T-helper 1 cell treated with Interleukin-12 subunit alpha and Interleukin-12 subunit beta and Interleukin-4 antibody, amounts not matched to agents 30 ng/mL and 1 ng/mL, for 36 hours (primary cell): Measurements from ENCODE around the gene GRIA1. TPM values are rescaled to one million over a fixed set of nuclear protein-coding genes. Genes with fewer than 3 reads are reported as not detected.

Source experiments
- intact Hi-C: fragments of 100-400 bp; cut with micrococcal nuclease; formaldehyde crosslinking; loops from one replicate; pipeline ENCODE4 v1.15.1; 2024
- total RNA-seq: library from RNA; stranded (reverse); gene quantifications from 2 replicates; pipeline ENCODE4 v1.2.3, GENCODE V29; 2022

Gene GRIA1
- total RNA-seq, 1 donor from 2014 or later = not detected

- intact Hi-C loops = no loop called here
These were observed 120.3 kb downstream of the GRIA1 start for GRCh38 chr5:153610811-153611210.

- intact Hi-C loops = no loop called here
These were observed 122.7 kb downstream of the GRIA1 start for GRCh38 chr5:153613144-153613543.

GRCh38 chr5:153613672-153614071, 123.2 kb downstream of the GRIA1 start:
- intact Hi-C loops = no loop called here

- intact Hi-C loops = no loop called here
These were observed 126.7 kb downstream of the GRIA1 start for GRCh38 chr5:153617190-153617589.

GRCh38 chr5:153618307-153618706, 127.8 kb downstream of the GRIA1 start:
- intact Hi-C loops = no loop called here

- intact Hi-C loops = no loop called here
These were observed 128.4 kb downstream of the GRIA1 start for GRCh38 chr5:153618867-153619266.

- intact Hi-C loops = no loop called here
These were observed 129.3 kb downstream of the GRIA1 start for GRCh38 chr5:153619771-153620170.

- intact Hi-C loops = no loop called here
These were observed 132.7 kb downstream of the GRIA1 start for GRCh38 chr5:153623124-153623523.

- intact Hi-C loops = no loop called here
These were observed 133.4 kb downstream of the GRIA1 start for GRCh38 chr5:153623751-153624450.

- intact Hi-C loops = no loop called here
These were observed 133.9 kb downstream of the GRIA1 start for GRCh38 chr5:153624451-153624765.

- intact Hi-C loops = no loop called here
These were observed 135.4 kb downstream of the GRIA1 start for GRCh38 chr5:153625826-153626354.

GRCh38 chr5:153626836-153627235, 136.4 kb downstream of the GRIA1 start:
- intact Hi-C loops = no loop called here

GRCh38 chr5:153629027-153629895, 138.8 kb downstream of the GRIA1 start:
- intact Hi-C loops = no loop called here

GRCh38 chr5:153630546-153630945, 140.1 kb downstream of the GRIA1 start:
- intact Hi-C loops = no loop called here

- intact Hi-C loops = no loop called here
These were observed 142.3 kb downstream of the GRIA1 start for GRCh38 chr5:153632748-153633290.

- intact Hi-C loops = no loop called here
These were observed 146.4 kb downstream of the GRIA1 start for GRCh38 chr5:153636670-153637451.

- intact Hi-C loops = no loop called here
These were observed 149.8 kb downstream of the GRIA1 start for GRCh38 chr5:153640293-153640692.

GRCh38 chr5:153641183-153641688, 150.8 kb downstream of the GRIA1 start:
- intact Hi-C loops = no loop called here

- intact Hi-C loops = no loop called here
These were observed 164.2 kb downstream of the GRIA1 start for GRCh38 chr5:153654504-153655200.

- intact Hi-C loops = no loop called here
These were observed 164.7 kb downstream of the GRIA1 start for GRCh38 chr5:153655201-153655510.

GRCh38 chr5:153658149-153658548, 167.7 kb downstream of the GRIA1 start:
- intact Hi-C loops = no loop called here
